SK-N-SH (cell line): Measurements from ENCODE around the gene TMEM168. TPM values are rescaled to one million over a fixed set of nuclear protein-coding genes. Genes with fewer than 3 reads are reported as not detected.

Experiments used
- CTCF ChIA-PET: fragments of 300-600, 350-600 bp; formaldehyde crosslinking; extraction: SDS; loops from one replicate; lab custom pipeline; 2021; lab: Yijun Ruan, JAX
- POLR2A ChIA-PET: fragments of 350-600 bp; sonication (Branson Sonifier 250); formaldehyde crosslinking; extraction: SDS; loops from one replicate; lab custom pipeline; 2020; ENCODE audit warnings: antibody characterized with exemption, inconsistent platforms; lab: Yijun Ruan, JAX
- DNase-seq: peaks from one replicate; pipeline ENCODE4 v3.0.0; 2012
- H2AFZ ChIP-seq: fragments of 200-600 bp; sonication (generic); 2 replicates; pipeline ENCODE4 v1.8.1; 2016; ENCODE audit warnings: antibody characterized with exemption, mild to moderate bottlenecking, low read depth
- H3F3A ChIP-seq: fragments of 200-600 bp; sonication (generic); replicated peaks from 2 replicates; pipeline ENCODE3; 2016; ENCODE audit warnings: antibody characterized with exemption, mild to moderate bottlenecking; ENCODE audit not compliant: insufficient read depth
- H3K27ac ChIP-seq, 2 experiments: fragments of 200-500 bp in 1 of 2; fragments of 200-600 bp in 1 of 2; sonication (Bioruptor generic) in 1 of 2; sonication (generic), shearing (Covaris generic) in 1 of 2; 2 replicates each; pipeline versions ENCODE4 v1.5.1 to v1.6.1; 2014 to 2016; ENCODE audit warnings: low read depth in 2 of 2, inconsistent platforms in 1 of 2, low read length in 1 of 2, mild to moderate bottlenecking in 1 of 2, mixed read lengths in 1 of 2
- H3K27me3 ChIP-seq: fragments of 200-600 bp; sonication (generic), shearing (Covaris generic); 2 replicates; pipeline ENCODE4 v1.6.1; 2016; ENCODE audit warnings: mixed run types; ENCODE audit not compliant: insufficient read depth
- H3K36me3 ChIP-seq, 2 experiments: fragments of 200-500 bp in 1 of 2; fragments of 200-600 bp in 1 of 2; sonication (Bioruptor generic) in 1 of 2; sonication (generic) in 1 of 2; replicated peaks in 1 of 2; 2 replicates each; pipeline versions ENCODE3 to v1.5.1; 2014 to 2016; ENCODE audit warnings: low read length in 1 of 2, mild to moderate bottlenecking in 1 of 2; ENCODE audit not compliant: insufficient read depth in 2 of 2, control insufficient read depth in 1 of 2
- H3K4me1 ChIP-seq, 2 experiments: fragments of 200-500 bp in 1 of 2; fragments of 200-600 bp in 1 of 2; sonication (Bioruptor generic) in 1 of 2; sonication (generic), shearing (Covaris generic) in 1 of 2; 2 replicates each; pipeline versions ENCODE4 v1.5.1 to v1.6.1; 2014 to 2016; ENCODE audit warnings: low read depth in 1 of 2, low read length in 1 of 2, mixed run types in 1 of 2; ENCODE audit not compliant: insufficient read depth in 2 of 2, control insufficient read depth in 1 of 2
- H3K4me2 ChIP-seq: fragments of 200-600 bp; sonication (generic), shearing (Covaris generic); 2 replicates; pipeline ENCODE4 v1.6.1; 2017; ENCODE audit warnings: mixed run types
- H3K4me3 ChIP-seq, 2 experiments: fragments of 200-500 bp in 1 of 2; fragments of 200-600 bp in 1 of 2; sonication (Bioruptor generic) in 1 of 2; sonication (generic), shearing (Covaris generic) in 1 of 2; 2 replicates each; pipeline versions ENCODE4 v1.5.1 to v1.8.1; 2014 to 2016; ENCODE audit warnings: low read depth in 2 of 2, inconsistent platforms in 1 of 2, low read length in 1 of 2, mild to moderate bottlenecking in 1 of 2, mixed read lengths in 1 of 2, moderate library complexity in 1 of 2
- H3K79me2 ChIP-seq: fragments of 200-600 bp; sonication (generic); 2 replicates; pipeline ENCODE4 v1.8.1; 2017; ENCODE audit warnings: mild to moderate bottlenecking; ENCODE audit not compliant: insufficient read depth
- H3K9ac ChIP-seq: fragments of 200-600 bp; sonication (generic); 2 replicates; pipeline ENCODE4 v1.6.1; 2017; ENCODE audit warnings: mixed run types
- H3K9me2 ChIP-seq: fragments of 200-600 bp; sonication (generic); 2 replicates; pipeline ENCODE4 v1.6.1; 2017; ENCODE audit warnings: mixed run types
- H3K9me3 ChIP-seq: fragments of 200-600 bp; sonication (generic); 2 replicates; pipeline ENCODE4 v1.6.1; 2017; ENCODE audit warnings: mixed run types, mild to moderate bottlenecking, moderate library complexity
- H4K20me1 ChIP-seq: fragments of 200-600 bp; sonication (generic); 2 replicates; pipeline ENCODE4 v1.6.1; 2017; ENCODE audit warnings: mild to moderate bottlenecking, mixed run types; ENCODE audit not compliant: insufficient read depth
- CHD2 ChIP-seq: fragments of 150-350 bp; IDR thresholded peaks from 2 replicates; pipeline ENCODE4 v1.6.1; 2018; ENCODE audit warnings: low read length; ENCODE audit not compliant: partially characterized antibody
- FOXJ3 ChIP-seq: sonication (generic); formaldehyde crosslinking; IDR thresholded peaks from 2 replicates; pipeline ENCODE4 v1.5.1; 2020; ENCODE audit warnings: mild to moderate bottlenecking, missing genetic modification reagents
- GABPA ChIP-seq: IDR thresholded peaks from 2 replicates; pipeline ENCODE4 v1.4.0; 2012; ENCODE audit warnings: low read depth, mild to moderate bottlenecking
- JUND ChIP-seq: IDR thresholded peaks from 2 replicates; pipeline ENCODE4 v1.4.0; 2012
- MEF2A ChIP-seq: IDR thresholded peaks from 2 replicates; pipeline ENCODE4 v1.4.0; 2012; ENCODE audit warnings: low read depth, borderline replicate concordance
- POLR2AphosphoS5 ChIP-seq: IDR thresholded peaks from 2 replicates; pipeline ENCODE4 v1.6.1; 2012; ENCODE audit warnings: low read depth, low read length
- RAD21 ChIP-seq: IDR thresholded peaks from 2 replicates; pipeline ENCODE4 v1.6.1; 2012; ENCODE audit warnings: mild to moderate bottlenecking, low read length
- SIN3A ChIP-seq: IDR thresholded peaks from 2 replicates; pipeline ENCODE4 v1.6.1; 2012; ENCODE audit warnings: low read depth, mild to moderate bottlenecking, low read length, moderate library complexity, borderline replicate concordance
- SMC3 ChIP-seq: IDR thresholded peaks from 2 replicates; pipeline ENCODE4 v1.6.1; 2012; ENCODE audit warnings: low read depth, low read length, improper control_type of control experiment
- TCF12 ChIP-seq: IDR thresholded peaks from 2 replicates; pipeline ENCODE4 v1.4.0; 2012
- TEAD4 ChIP-seq: IDR thresholded peaks from 2 replicates; pipeline ENCODE4 v1.4.0; 2012; ENCODE audit warnings: mild to moderate bottlenecking, borderline replicate concordance; ENCODE audit not compliant: insufficient read depth
- YY1 ChIP-seq: IDR thresholded peaks from 2 replicates; pipeline ENCODE4 v1.4.0; 2012; ENCODE audit warnings: low read depth, mild to moderate bottlenecking
- WGBS: methylation state at CpG from one replicate; pipeline ENCODE4 v1.1.6; 2017; ENCODE audit warnings: low lambda C conversion rate; 5-methylcytosine and 5-hydroxymethylcytosine counted together
- polyA plus RNA-seq, 3 experiments: library from polyadenylated mRNA; depleted of rRNA; stranded (reverse); fragments of >200 nt; gene quantifications; 2 replicates each; pipeline ENCODE4 v1.2.3, GENCODE V29; 2012
- TF ChIP-seq, protein P1 (sequence below): IDR thresholded peaks from 2 replicates; pipeline ENCODE4 v1.6.1; 2012; ENCODE audit warnings: mild to moderate bottlenecking, low read depth, low read length, moderate library complexity
- TF ChIP-seq, protein P2 (sequence below): IDR thresholded peaks from 2 replicates; pipeline ENCODE4; 2012
- TF ChIP-seq, protein P3 (sequence below): fragments of 150-350 bp; IDR thresholded peaks from 2 replicates; pipeline ENCODE4 v1.6.1; 2017; ENCODE audit warnings: antibody characterized with exemption, low read length, low read depth, borderline replicate concordance
- TF ChIP-seq, protein P4 (sequence below): IDR thresholded peaks from 2 replicates; pipeline ENCODE4 v1.4.0; 2012; ENCODE audit warnings: low read depth, borderline replicate concordance
- TF ChIP-seq, protein P5 (sequence below): fragments of 150-350 bp; IDR thresholded peaks from 2 replicates; pipeline ENCODE4 v1.6.1; 2016; ENCODE audit warnings: mild to moderate bottlenecking, low read depth, low read length
- TF ChIP-seq, protein P6 (sequence below): IDR thresholded peaks from 2 replicates; pipeline ENCODE4 v1.4.0; 2012; ENCODE audit warnings: low read depth, borderline replicate concordance

TMEM168 gene, protein sequence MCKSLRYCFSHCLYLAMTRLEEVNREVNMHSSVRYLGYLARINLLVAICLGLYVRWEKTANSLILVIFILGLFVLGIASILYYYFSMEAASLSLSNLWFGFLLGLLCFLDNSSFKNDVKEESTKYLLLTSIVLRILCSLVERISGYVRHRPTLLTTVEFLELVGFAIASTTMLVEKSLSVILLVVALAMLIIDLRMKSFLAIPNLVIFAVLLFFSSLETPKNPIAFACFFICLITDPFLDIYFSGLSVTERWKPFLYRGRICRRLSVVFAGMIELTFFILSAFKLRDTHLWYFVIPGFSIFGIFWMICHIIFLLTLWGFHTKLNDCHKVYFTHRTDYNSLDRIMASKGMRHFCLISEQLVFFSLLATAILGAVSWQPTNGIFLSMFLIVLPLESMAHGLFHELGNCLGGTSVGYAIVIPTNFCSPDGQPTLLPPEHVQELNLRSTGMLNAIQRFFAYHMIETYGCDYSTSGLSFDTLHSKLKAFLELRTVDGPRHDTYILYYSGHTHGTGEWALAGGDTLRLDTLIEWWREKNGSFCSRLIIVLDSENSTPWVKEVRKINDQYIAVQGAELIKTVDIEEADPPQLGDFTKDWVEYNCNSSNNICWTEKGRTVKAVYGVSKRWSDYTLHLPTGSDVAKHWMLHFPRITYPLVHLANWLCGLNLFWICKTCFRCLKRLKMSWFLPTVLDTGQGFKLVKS
- polyA plus RNA-seq (2012; rRNA removed), result 32.2 and 39.6 TPM in 2 replicates
- 31.3 and 33.9 TPM in 2 replicates for polyA plus RNA-seq (2012; cell fraction: cytosol; rRNA removed)
- 45.5 and 80.4 TPM in 2 replicates for polyA plus RNA-seq (2012; cell fraction: nucleus; rRNA removed)

DNA sequence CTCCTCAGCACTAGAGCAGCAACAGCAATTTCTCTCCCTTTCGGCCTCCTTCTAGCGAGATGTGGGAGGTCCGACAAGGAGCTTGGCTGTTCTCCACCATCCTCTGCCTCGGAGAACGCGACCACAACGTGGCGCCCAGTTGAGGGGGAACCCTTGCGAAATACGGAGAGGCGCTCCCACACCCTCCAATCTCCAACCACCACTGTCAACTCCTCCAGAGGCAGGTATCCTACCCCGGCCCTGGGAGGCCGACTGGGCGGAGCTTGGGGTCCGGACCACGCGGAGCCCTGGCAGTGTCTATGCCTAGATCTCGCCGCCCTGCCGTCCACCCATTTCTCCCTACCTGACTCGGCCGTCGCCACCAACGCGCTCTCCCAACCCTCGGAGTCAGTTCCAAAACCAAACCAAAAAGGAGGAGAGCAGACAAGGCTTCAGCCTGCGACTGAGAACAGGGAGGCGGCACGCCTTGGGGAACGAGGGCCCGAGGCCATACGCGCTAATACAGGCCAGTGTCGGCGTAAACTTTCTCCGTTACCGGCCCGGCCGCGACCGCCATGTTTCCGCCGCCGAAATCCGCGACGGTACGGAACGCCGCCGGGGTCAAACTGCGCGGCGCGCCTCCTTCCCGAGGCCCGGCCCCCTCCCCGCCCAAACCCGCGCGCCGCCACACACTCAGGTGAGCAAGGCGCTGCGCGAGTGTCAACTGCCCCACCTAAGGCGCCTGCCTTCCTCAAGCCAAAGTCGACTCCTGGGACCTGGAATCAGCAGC is at the start of gene TMEM168:
TSS of gene TMEM168 (minus strand) at position 577 of the 769 bp plus-strand sequence. CDS start 5,568 bp downstream, outside the sequence.
- CTCF ChIA-PET, result interaction anchor here (0.6 to 2.3 kb wide), 9 partner anchors 10 to 223 kb away, joined by 3 to 5 read pairs (median 3); no protein-coding TSS in a partner anchor
- Histone ChIP-seq H3K9me2 (no peaks in the 10 kb centered on the region), H3K4me3 (peak within 1 kb of the TSS; percentile 73 to 98), H3K4me1 (peaks cover 0 to 14% of the 10 kb centered on the region in 2 experiments; a peak in 2 of 4 replicates), H4K20me1 (no peaks in the 10 kb centered on the region), H3K4me2 (peak within 1 kb of the TSS; percentile 79), H3K9ac (peak within 1 kb of the TSS; percentile 86), H3K9me3 (no peaks in the 10 kb centered on the region), H3K27ac (peak within 1 kb of the TSS; percentile 87 to 97), H3K27me3 (no peaks in the 10 kb centered on the region), H3K36me3 (no peaks in the 10 kb centered on the region), H3F3A (peaks cover 8% of the 10 kb centered on the region), H2AFZ (peak within 1 kb of the TSS; percentile 94), H3K79me2 (peaks cover 38% of the 10 kb centered on the region)
- peak; percentile 93 for DNase-seq
- WGBS, result under 1% methylated on average over 47 of the region's 67 CpGs
- POLR2A ChIA-PET, result interaction anchor here (1.0 to 1.6 kb wide), 3 partner anchors 10 to 150 kb away, joined by 3 to 5 read pairs (median 5); a partner anchor contains a TSS
- no peak for TF ChIP-seq GABPA
- 0 out of 2 replicates have a peak, but pooled peaks have one; percentile 55 for TF ChIP-seq SIN3A
- TF ChIP-seq, protein P1, sequence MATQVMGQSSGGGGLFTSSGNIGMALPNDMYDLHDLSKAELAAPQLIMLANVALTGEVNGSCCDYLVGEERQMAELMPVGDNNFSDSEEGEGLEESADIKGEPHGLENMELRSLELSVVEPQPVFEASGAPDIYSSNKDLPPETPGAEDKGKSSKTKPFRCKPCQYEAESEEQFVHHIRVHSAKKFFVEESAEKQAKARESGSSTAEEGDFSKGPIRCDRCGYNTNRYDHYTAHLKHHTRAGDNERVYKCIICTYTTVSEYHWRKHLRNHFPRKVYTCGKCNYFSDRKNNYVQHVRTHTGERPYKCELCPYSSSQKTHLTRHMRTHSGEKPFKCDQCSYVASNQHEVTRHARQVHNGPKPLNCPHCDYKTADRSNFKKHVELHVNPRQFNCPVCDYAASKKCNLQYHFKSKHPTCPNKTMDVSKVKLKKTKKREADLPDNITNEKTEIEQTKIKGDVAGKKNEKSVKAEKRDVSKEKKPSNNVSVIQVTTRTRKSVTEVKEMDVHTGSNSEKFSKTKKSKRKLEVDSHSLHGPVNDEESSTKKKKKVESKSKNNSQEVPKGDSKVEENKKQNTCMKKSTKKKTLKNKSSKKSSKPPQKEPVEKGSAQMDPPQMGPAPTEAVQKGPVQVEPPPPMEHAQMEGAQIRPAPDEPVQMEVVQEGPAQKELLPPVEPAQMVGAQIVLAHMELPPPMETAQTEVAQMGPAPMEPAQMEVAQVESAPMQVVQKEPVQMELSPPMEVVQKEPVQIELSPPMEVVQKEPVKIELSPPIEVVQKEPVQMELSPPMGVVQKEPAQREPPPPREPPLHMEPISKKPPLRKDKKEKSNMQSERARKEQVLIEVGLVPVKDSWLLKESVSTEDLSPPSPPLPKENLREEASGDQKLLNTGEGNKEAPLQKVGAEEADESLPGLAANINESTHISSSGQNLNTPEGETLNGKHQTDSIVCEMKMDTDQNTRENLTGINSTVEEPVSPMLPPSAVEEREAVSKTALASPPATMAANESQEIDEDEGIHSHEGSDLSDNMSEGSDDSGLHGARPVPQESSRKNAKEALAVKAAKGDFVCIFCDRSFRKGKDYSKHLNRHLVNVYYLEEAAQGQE, result peak; percentile 28; the same call in 1 of the 2 replicates
- TF ChIP-seq, protein P2, sequence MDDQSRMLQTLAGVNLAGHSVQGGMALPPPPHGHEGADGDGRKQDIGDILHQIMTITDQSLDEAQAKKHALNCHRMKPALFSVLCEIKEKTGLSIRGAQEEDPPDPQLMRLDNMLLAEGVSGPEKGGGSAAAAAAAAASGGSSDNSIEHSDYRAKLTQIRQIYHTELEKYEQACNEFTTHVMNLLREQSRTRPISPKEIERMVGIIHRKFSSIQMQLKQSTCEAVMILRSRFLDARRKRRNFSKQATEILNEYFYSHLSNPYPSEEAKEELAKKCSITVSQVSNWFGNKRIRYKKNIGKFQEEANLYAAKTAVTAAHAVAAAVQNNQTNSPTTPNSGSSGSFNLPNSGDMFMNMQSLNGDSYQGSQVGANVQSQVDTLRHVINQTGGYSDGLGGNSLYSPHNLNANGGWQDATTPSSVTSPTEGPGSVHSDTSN, result peak; percentile 13; the same call in 1 of the 2 replicates
- TF ChIP-seq RAD21, result no peak
- peak; percentile 19 for TF ChIP-seq SMC3
- TF ChIP-seq, protein P3, sequence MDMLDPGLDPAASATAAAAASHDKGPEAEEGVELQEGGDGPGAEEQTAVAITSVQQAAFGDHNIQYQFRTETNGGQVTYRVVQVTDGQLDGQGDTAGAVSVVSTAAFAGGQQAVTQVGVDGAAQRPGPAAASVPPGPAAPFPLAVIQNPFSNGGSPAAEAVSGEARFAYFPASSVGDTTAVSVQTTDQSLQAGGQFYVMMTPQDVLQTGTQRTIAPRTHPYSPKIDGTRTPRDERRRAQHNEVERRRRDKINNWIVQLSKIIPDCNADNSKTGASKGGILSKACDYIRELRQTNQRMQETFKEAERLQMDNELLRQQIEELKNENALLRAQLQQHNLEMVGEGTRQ, result no peak
- TF ChIP-seq YY1, result peak; percentile 98
- TF ChIP-seq FOXJ3, result peak; percentile 84
- TF ChIP-seq POLR2AphosphoS5, result peak; percentile 87
- TF ChIP-seq, protein P4, sequence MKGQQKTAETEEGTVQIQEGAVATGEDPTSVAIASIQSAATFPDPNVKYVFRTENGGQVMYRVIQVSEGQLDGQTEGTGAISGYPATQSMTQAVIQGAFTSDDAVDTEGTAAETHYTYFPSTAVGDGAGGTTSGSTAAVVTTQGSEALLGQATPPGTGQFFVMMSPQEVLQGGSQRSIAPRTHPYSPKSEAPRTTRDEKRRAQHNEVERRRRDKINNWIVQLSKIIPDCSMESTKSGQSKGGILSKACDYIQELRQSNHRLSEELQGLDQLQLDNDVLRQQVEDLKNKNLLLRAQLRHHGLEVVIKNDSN, result peak; percentile 29; the same call in 1 of the 2 replicates
- TF ChIP-seq, protein P5, sequence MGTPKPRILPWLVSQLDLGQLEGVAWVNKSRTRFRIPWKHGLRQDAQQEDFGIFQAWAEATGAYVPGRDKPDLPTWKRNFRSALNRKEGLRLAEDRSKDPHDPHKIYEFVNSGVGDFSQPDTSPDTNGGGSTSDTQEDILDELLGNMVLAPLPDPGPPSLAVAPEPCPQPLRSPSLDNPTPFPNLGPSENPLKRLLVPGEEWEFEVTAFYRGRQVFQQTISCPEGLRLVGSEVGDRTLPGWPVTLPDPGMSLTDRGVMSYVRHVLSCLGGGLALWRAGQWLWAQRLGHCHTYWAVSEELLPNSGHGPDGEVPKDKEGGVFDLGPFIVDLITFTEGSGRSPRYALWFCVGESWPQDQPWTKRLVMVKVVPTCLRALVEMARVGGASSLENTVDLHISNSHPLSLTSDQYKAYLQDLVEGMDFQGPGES, result no peak
- peak; percentile 50 for TF ChIP-seq CHD2
- TF ChIP-seq JUND, result no peak
- TF ChIP-seq TEAD4, result no peak
- TF ChIP-seq, protein P6, sequence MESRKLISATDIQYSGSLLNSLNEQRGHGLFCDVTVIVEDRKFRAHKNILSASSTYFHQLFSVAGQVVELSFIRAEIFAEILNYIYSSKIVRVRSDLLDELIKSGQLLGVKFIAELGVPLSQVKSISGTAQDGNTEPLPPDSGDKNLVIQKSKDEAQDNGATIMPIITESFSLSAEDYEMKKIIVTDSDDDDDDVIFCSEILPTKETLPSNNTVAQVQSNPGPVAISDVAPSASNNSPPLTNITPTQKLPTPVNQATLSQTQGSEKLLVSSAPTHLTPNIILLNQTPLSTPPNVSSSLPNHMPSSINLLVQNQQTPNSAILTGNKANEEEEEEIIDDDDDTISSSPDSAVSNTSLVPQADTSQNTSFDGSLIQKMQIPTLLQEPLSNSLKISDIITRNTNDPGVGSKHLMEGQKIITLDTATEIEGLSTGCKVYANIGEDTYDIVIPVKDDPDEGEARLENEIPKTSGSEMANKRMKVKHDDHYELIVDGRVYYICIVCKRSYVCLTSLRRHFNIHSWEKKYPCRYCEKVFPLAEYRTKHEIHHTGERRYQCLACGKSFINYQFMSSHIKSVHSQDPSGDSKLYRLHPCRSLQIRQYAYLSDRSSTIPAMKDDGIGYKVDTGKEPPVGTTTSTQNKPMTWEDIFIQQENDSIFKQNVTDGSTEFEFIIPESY, result no peak
- TF ChIP-seq MEF2A, result no peak
- peak; percentile 15; the same call in 1 of the 2 replicates for TF ChIP-seq TCF12
